ENCODE results near the gene DDX41. TPM values are rescaled to one million over a fixed set of nuclear protein-coding genes. Genes with fewer than 3 reads are reported as not detected.

Gene DDX41
- total and polyA plus RNA-seq, 2 donors (not counting 1 experiment from before 2014, with no cell fraction given), result 110 to 168 TPM

- Histone ChIP-seq H4K20me1 (ENCODE audit: control insufficient read depth, insufficient read depth, low read length, poor library complexity, severe bottlenecking) (peaks cover 11% of the 10 kb centered on the region), H3K9ac (ENCODE audit: low read length) (no peak overlapping the region), H3K36me3 (replicated peaks in 1 of 2; ENCODE audit: control extremely low read depth in 1 of 2, control insufficient read depth in 1 of 2, extremely low read depth in 1 of 2, insufficient read depth in 2 of 2, low read length in 1 of 2) (no peaks in the 10 kb centered on the region), H2AFZ (ENCODE audit: insufficient read depth, low read depth, low read length, poor library complexity, severe bottlenecking) (no peak overlapping the region), H3K4me3 (ENCODE audit: control extremely low read depth in 1 of 5, extremely low read depth in 1 of 5, insufficient read depth in 1 of 5, low read depth in 2 of 5, low read length in 4 of 5) (no peak overlapping the region), H3K9me3 (ENCODE audit: control extremely low read depth in 1 of 3, control insufficient read depth in 2 of 3, insufficient read depth in 1 of 3, low read length in 2 of 3) (no peaks in the 10 kb centered on the region), H3K4me1 (ENCODE audit: control insufficient read depth in 2 of 2, insufficient read depth in 2 of 2, low read length in 2 of 2) (peaks cover 7 to 9% of the 10 kb centered on the region in 2 donors), H3K27ac (ENCODE audit: low read length in 2 of 2) (no peak overlapping the region), H3K79me2 (ENCODE audit: control insufficient read depth, insufficient read depth, low read length) (no peaks in the 10 kb centered on the region), H3K27me3 (replicated peaks in 1 of 4; ENCODE audit: control extremely low read depth in 1 of 4, control insufficient read depth in 3 of 4, insufficient read depth in 4 of 4, low read length in 3 of 4) (peaks cover 0 to 19% (median 6%) of the 10 kb centered on the region in 4 experiments), H3K4me2 (replicated peaks; ENCODE audit: low read depth, low read length, poor library complexity, severe bottlenecking) (no peak overlapping the region)
- WGBS (ENCODE audit: insufficient coverage), result 91% methylated on average over 19 of the region's 25 CpGs
- TF ChIP-seq EZH2 (IDR thresholded peaks at IDR 0.05; ENCODE audit: borderline replicate concordance, insufficient read depth, low read depth, low read length, poor library complexity, severe bottlenecking), result no peak
- TF ChIP-seq CTCF (IDR thresholded peaks at IDR 0.05), result no peak
- Mint-ChIP-seq H3K9me3 (ENCODE audit: insufficient read depth) (peaks cover 2% of the 10 kb centered on the region), H3K27me3 (peaks cover 9% of the 10 kb centered on the region), H3K27ac (no peak overlapping the region), H3K4me3 (no peak overlapping the region), H3K4me1 (peaks cover 5% of the 10 kb centered on the region)
- DNase-seq (no peak), ATAC-seq (ENCODE audit: low read depth) (no peak)
- intact Hi-C loops (cut with micrococcal nuclease), result no loop called here
- ChIA-PET POLR2A (no interaction called here), CTCF (interaction anchor here (1.0 to 1.5 kb wide), 3 partner anchors 64 to 78 kb away, joined by 4 read pairs; no protein-coding TSS in a partner anchor)
Measured at GRCh38 chr5:177468685-177469628, 47.8 kb downstream of the DDX41 start.

- CTCF ChIA-PET, result interaction anchor here (1.1 kb wide), 1 partner anchor 78 kb away, joined by 4 read pairs; no protein-coding TSS in a partner anchor
- peaks cover 0 to 17% (median 5%) of the 10 kb centered on the region in 4 experiments for H3K27me3 ChIP-seq (replicated peaks in 1 of 4; ENCODE audit: control extremely low read depth in 1 of 4, control insufficient read depth in 3 of 4, insufficient read depth in 4 of 4, low read length in 3 of 4)
- peaks cover 3% of the 10 kb centered on the region for H3K4me1 Mint-ChIP-seq
- H3K27ac ChIP-seq (ENCODE audit: low read length in 2 of 2), result no peak overlapping the region
- H3K9ac ChIP-seq (ENCODE audit: low read length), result no peak overlapping the region
- H3K27me3 Mint-ChIP-seq, result peaks cover 8% of the 10 kb centered on the region
- no peak overlapping the region for H3K4me3 Mint-ChIP-seq
- H3K4me3 ChIP-seq (ENCODE audit: control extremely low read depth in 1 of 5, extremely low read depth in 1 of 5, insufficient read depth in 1 of 5, low read depth in 2 of 5, low read length in 4 of 5), result no peak overlapping the region
- no peak for DNase-seq
- H3K27ac Mint-ChIP-seq, result no peak overlapping the region
- H3K4me2 ChIP-seq (replicated peaks; ENCODE audit: low read depth, low read length, poor library complexity, severe bottlenecking), result no peak overlapping the region
- peaks cover 7 to 9% of the 10 kb centered on the region in 2 donors for H3K4me1 ChIP-seq (ENCODE audit: control insufficient read depth in 2 of 2, insufficient read depth in 2 of 2, low read length in 2 of 2)
- H3K9me3 ChIP-seq (ENCODE audit: control extremely low read depth in 1 of 3, control insufficient read depth in 2 of 3, insufficient read depth in 1 of 3, low read length in 2 of 3), result no peaks in the 10 kb centered on the region
- peaks cover 2% of the 10 kb centered on the region for H3K9me3 Mint-ChIP-seq (ENCODE audit: insufficient read depth)
- TF ChIP-seq EZH2 (IDR thresholded peaks at IDR 0.05; ENCODE audit: borderline replicate concordance, insufficient read depth, low read depth, low read length, poor library complexity, severe bottlenecking), result no peak
- no peak for TF ChIP-seq CTCF (IDR thresholded peaks at IDR 0.05)
- no peak overlapping the region for H2AFZ ChIP-seq (ENCODE audit: insufficient read depth, low read depth, low read length, poor library complexity, severe bottlenecking)
- POLR2A ChIA-PET, result no interaction called here
- no peaks in the 10 kb centered on the region for H3K36me3 ChIP-seq (replicated peaks in 1 of 2; ENCODE audit: control extremely low read depth in 1 of 2, control insufficient read depth in 1 of 2, extremely low read depth in 1 of 2, insufficient read depth in 2 of 2, low read length in 1 of 2)
- ATAC-seq (ENCODE audit: low read depth), result no peak
- no peaks in the 10 kb centered on the region for H3K79me2 ChIP-seq (ENCODE audit: control insufficient read depth, insufficient read depth, low read length)
- intact Hi-C loops (cut with micrococcal nuclease), result no loop called here
- H4K20me1 ChIP-seq (ENCODE audit: control insufficient read depth, insufficient read depth, low read length, poor library complexity, severe bottlenecking), result peaks cover 11% of the 10 kb centered on the region
- no CpG with 5 or more reads among the region's 2 CpGs for WGBS (ENCODE audit: insufficient coverage)
Measured at GRCh38 chr5:177468329-177468684, 48.5 kb downstream of the DDX41 start.

Measured in B cell (primary cell).